GM23338 (cell line): ENCODE results near the gene SCUBE2. TPM values are rescaled to one million over a fixed set of nuclear protein-coding genes. Genes with fewer than 3 reads are reported as not detected.

Experiments
- ATAC-seq: fragments of 200-7000 bp; cut with Tn5 transposase; 3 replicates; pipeline ENCODE4 v1.9.1; 2020
- DNase-seq: peaks from one replicate; pipeline ENCODE4 v3.0.0-alpha.2; 2015; ENCODE audit warnings: low spot score
- H2AFZ ChIP-seq: fragments of 200-600 bp; sonication (generic); 2 replicates; pipeline ENCODE4 v1.8.0; 2016; ENCODE audit warnings: antibody characterized with exemption, mild to moderate bottlenecking, moderate library complexity
- H3F3A ChIP-seq: fragments of 200-600 bp; sonication (generic); replicated peaks from 2 replicates; pipeline ENCODE4 v1.8.0; 2017; ENCODE audit warnings: antibody characterized with exemption, mixed run types, low read depth
- H3K27ac ChIP-seq: fragments of 200-600 bp; sonication (generic); 2 replicates; pipeline ENCODE4 v1.6.1; 2016; ENCODE audit warnings: low read depth
- H3K27me3 ChIP-seq: fragments of 200-600 bp; sonication (generic); 2 replicates; pipeline ENCODE4 v1.8.0; 2016; ENCODE audit warnings: mild to moderate bottlenecking, mixed run types, moderate library complexity; ENCODE audit not compliant: insufficient read depth
- H3K36me3 ChIP-seq: fragments of 200-600 bp; sonication (generic); 2 replicates; pipeline ENCODE4 v1.8.0; 2016; ENCODE audit warnings: mild to moderate bottlenecking; ENCODE audit not compliant: insufficient read depth
- H3K4me1 ChIP-seq: fragments of 200-600 bp; sonication (generic); 2 replicates; pipeline ENCODE4 v1.8.0; 2016; ENCODE audit warnings: mild to moderate bottlenecking, moderate library complexity; ENCODE audit not compliant: insufficient read depth
- H3K4me2 ChIP-seq: fragments of 200-600 bp; sonication (generic); 2 replicates; pipeline ENCODE4 v1.7.1; 2017; ENCODE audit warnings: mixed run types
- H3K4me3 ChIP-seq: fragments of 200-600 bp; sonication (generic); 2 replicates; pipeline ENCODE4 v1.6.1; 2016; ENCODE audit warnings: mixed run types
- H3K79me2 ChIP-seq: fragments of 200-600 bp; sonication (generic); replicated peaks from 2 replicates; pipeline ENCODE4 v1.8.0; 2017; ENCODE audit warnings: mild to moderate bottlenecking; ENCODE audit not compliant: insufficient read depth
- H3K9me2 ChIP-seq: fragments of 200-600 bp; sonication (generic); 2 replicates; pipeline ENCODE4 v1.8.0; 2017; ENCODE audit not compliant: insufficient read depth
- H4K20me1 ChIP-seq: fragments of 200-600 bp; sonication (generic); replicated peaks from 2 replicates; pipeline ENCODE4 v1.8.0; 2017; ENCODE audit warnings: mild to moderate bottlenecking; ENCODE audit not compliant: insufficient read depth
- H3K27ac Mint-ChIP-seq: 2 replicates; pipeline ENCODE4 v1.8.0; 2020; ENCODE audit warnings: inconsistent platforms, mild to moderate bottlenecking, moderate library complexity, mixed read lengths
- H3K27me3 Mint-ChIP-seq: 3 replicates; pipeline ENCODE4 v1.8.0; 2022; ENCODE audit warnings: low read depth, mild to moderate bottlenecking, moderate library complexity, mixed read lengths, inconsistent platforms; ENCODE audit not compliant: insufficient read depth, poor library complexity
- H3K36me3 Mint-ChIP-seq: 3 replicates; pipeline ENCODE4 v1.8.0; 2021; ENCODE audit warnings: low read depth, mild to moderate bottlenecking, inconsistent platforms, moderate library complexity, mixed read lengths
- H3K4me1 Mint-ChIP-seq: 3 replicates; pipeline ENCODE4 v1.8.0; 2020; ENCODE audit warnings: mild to moderate bottlenecking, inconsistent platforms, mixed read lengths
- H3K4me3 Mint-ChIP-seq: 3 replicates; pipeline ENCODE4 v1.8.0; 2021; ENCODE audit warnings: moderate library complexity, mild to moderate bottlenecking, inconsistent platforms, mixed read lengths
- H3K9me3 Mint-ChIP-seq: 3 replicates; pipeline ENCODE4 v1.8.0; 2020; ENCODE audit warnings: moderate library complexity, mild to moderate bottlenecking, inconsistent platforms, mixed read lengths
- REST ChIP-seq: IDR thresholded peaks from one replicate; pipeline ENCODE4 v1.6.1; 2018; ENCODE audit warnings: antibody characterized with exemption; ENCODE audit not compliant: unreplicated experiment
- ZNF331 ChIP-seq: fragments of 250-450 bp; sonication (Bioruptor Pico); IDR thresholded peaks from 2 replicates; pipeline ENCODE4 v1.5.0; 2020; ENCODE audit warnings: low read depth, mild to moderate bottlenecking, moderate library complexity
- ZNF462 ChIP-seq: fragments of 250-450 bp; sonication (Bioruptor Pico); IDR thresholded peaks from 2 replicates; pipeline ENCODE4 v1.5.0; 2020; ENCODE audit warnings: mild to moderate bottlenecking, moderate library complexity
- polyA plus RNA-seq: library from polyadenylated mRNA; unstranded; fragments of >200 nt; fragmentation: Nextera tagmentation; extraction: Ambion mirVana; gene quantifications from 2 replicates; pipeline ENCODE4 v1.2.1, GENCODE V29; 2016
- total RNA-seq: library from RNA; depleted of rRNA; stranded (reverse); fragments of >200 nt; shearing (Covaris generic); gene quantifications from 2 replicates; pipeline ENCODE4 v1.2.3, GENCODE V29; 2014

The SCUBE2 gene
- total and polyA plus RNA-seq, 2 experiments from 2014 or later = 0.47 to 0.63 TPM

GRCh38 chr11:9020916-9021315 lies 70.5 kb downstream of the SCUBE2 start:
- no peaks in the 10 kb centered on the region for H3K9me3 Mint-ChIP-seq
- peaks cover 3% of the 10 kb centered on the region; the same call in 1 of the 2 replicates for H3K9me2 ChIP-seq
- H3F3A ChIP-seq = no peaks in the 10 kb centered on the region
- peaks cover 3% of the 10 kb centered on the region for H3K27me3 Mint-ChIP-seq
- H3K4me1 ChIP-seq = peaks cover 7% of the 10 kb centered on the region; the same call in 1 of the 2 replicates
- H3K27ac Mint-ChIP-seq = no peak overlapping the region
- H2AFZ ChIP-seq = no peak overlapping the region
- no peak overlapping the region for H3K4me2 ChIP-seq
- no peaks in the 10 kb centered on the region for H4K20me1 ChIP-seq
- H3K79me2 ChIP-seq = no peaks in the 10 kb centered on the region
- H3K36me3 ChIP-seq = no peaks in the 10 kb centered on the region
- H3K27me3 ChIP-seq = no peaks in the 10 kb centered on the region
- TF ChIP-seq ZNF331 (CRISPR knock-in tag) (no peak), REST (no peak), ZNF462 (CRISPR knock-in tag) (no peak)
- DNase-seq (no peak), ATAC-seq (no peak)
- no peak overlapping the region for H3K4me3 ChIP-seq
- no peaks in the 10 kb centered on the region for H3K36me3 Mint-ChIP-seq
- H3K4me1 Mint-ChIP-seq = peaks cover 6% of the 10 kb centered on the region; the same call in 2 of the 3 replicates
- no peak overlapping the region for H3K27ac ChIP-seq
- no peak overlapping the region for H3K4me3 Mint-ChIP-seq
